ENCODE measurements around the gene MTRFR. TPM values are rescaled to one million over a fixed set of nuclear protein-coding genes. Genes with fewer than 3 reads are reported as not detected.

MTRFR gene
- total and polyA plus RNA-seq, 7 donors: 7.8 to 19.1 (median 12.7) TPM

- no peak for TF ChIP-seq EP300 (IDR thresholded peaks at IDR 0.05)
- no peak for TF ChIP-seq CTCF (IDR thresholded peaks at IDR 0.05)
- no peak for TF ChIP-seq POLR2A (IDR thresholded peaks at IDR 0.05)
- no peak for TF ChIP-seq POLR2AphosphoS5 (IDR thresholded peaks at IDR 0.05)
- no peak for DNase-seq
- Histone ChIP-seq H3K9me3 (no peaks in the 10 kb centered on the region), H3K27ac (peak overlapping the region in 3 of 4 donors; percentile 15 to 51 (median 42)), H3K27me3 (no peaks in the 10 kb centered on the region), H3K4me1 (peaks cover 0 to 43% (median 25%) of the 10 kb centered on the region in 4 donors), H3K36me3 (peaks cover 7 to 53% (median 30%) of the 10 kb centered on the region in 4 donors), H3K4me3 (no peak overlapping the region)
- intact Hi-C loops (cut with DNase I): no loop called here
- WGBS, 2 donors: 89 to 92% methylated on average over 24 of the region's 24 CpGs
These were observed 20.6 kb downstream of the MTRFR start for GRCh38 chr12:123253641-123254459.

GRCh38 chr12:123254853-123255446 is 21.7 kb downstream of the MTRFR start:
- Histone ChIP-seq H3K4me1 (peaks cover 0 to 43% (median 25%) of the 10 kb centered on the region in 4 donors), H3K9me3 (no peaks in the 10 kb centered on the region), H3K27ac (no peak overlapping the region), H3K4me3 (no peak overlapping the region), H3K27me3 (no peaks in the 10 kb centered on the region), H3K36me3 (peaks cover 7 to 63% (median 35%) of the 10 kb centered on the region in 4 donors)
- WGBS, 2 donors: 80 to 81% methylated on average over 5 of the region's 5 CpGs
- intact Hi-C loops (cut with DNase I): no loop called here
- no peak for TF ChIP-seq POLR2A (IDR thresholded peaks at IDR 0.05)
- TF ChIP-seq EP300 (IDR thresholded peaks at IDR 0.05): no peak
- no peak for TF ChIP-seq CTCF (IDR thresholded peaks at IDR 0.05)
- no peak for TF ChIP-seq POLR2AphosphoS5 (IDR thresholded peaks at IDR 0.05)
- no peak for DNase-seq

GRCh38 chr12:123258593-123258992 is 25.4 kb downstream of the MTRFR start:
- H3K36me3 ChIP-seq: peaks cover 15 to 99% (median 52%) of the 10 kb centered on the region in 4 donors
- no peaks in the 10 kb centered on the region for H3K27me3 ChIP-seq
- no peak for DNase-seq
- H3K4me3 ChIP-seq: no peak overlapping the region
- intact Hi-C loops (cut with DNase I): no loop called here
- peaks cover 0 to 16% (median 9%) of the 10 kb centered on the region in 4 donors for H3K4me1 ChIP-seq
- WGBS, 2 donors: 68 to 91% methylated on average over 4 of the region's 4 CpGs
- H3K27ac ChIP-seq: no peak overlapping the region
- TF ChIP-seq EP300 (IDR thresholded peaks at IDR 0.05) (no peak), CTCF (IDR thresholded peaks at IDR 0.05) (no peak), POLR2AphosphoS5 (IDR thresholded peaks at IDR 0.05) (no peak), POLR2A (IDR thresholded peaks at IDR 0.05) (no peak)
- no peaks in the 10 kb centered on the region for H3K9me3 ChIP-seq

GRCh38 chr12:123260081-123260480 is 26.8 kb downstream of the MTRFR start:
- H3K27me3 ChIP-seq: no peaks in the 10 kb centered on the region
- intact Hi-C loops (cut with DNase I): no loop called here
- TF ChIP-seq POLR2AphosphoS5 (IDR thresholded peaks at IDR 0.05): no peak
- no peak for TF ChIP-seq CTCF (IDR thresholded peaks at IDR 0.05)
- no peak for TF ChIP-seq POLR2A (IDR thresholded peaks at IDR 0.05)
- no peak for TF ChIP-seq EP300 (IDR thresholded peaks at IDR 0.05)
- H3K4me3 ChIP-seq: no peak overlapping the region
- H3K4me1 ChIP-seq: peaks cover 0 to under 1% (median 0%) of the 10 kb centered on the region in 4 donors
- no peak for DNase-seq
- no peaks in the 10 kb centered on the region for H3K9me3 ChIP-seq
- H3K36me3 ChIP-seq: peaks cover 12 to 97% (median 48%) of the 10 kb centered on the region in 4 donors
- WGBS, 2 donors: 59 to 89% methylated on average over 9 of the region's 9 CpGs
- peak overlapping the region in 1 of 4 donors; percentile 2 for H3K27ac ChIP-seq
